Endothelial cell (in vitro differentiated cells): ENCODE data around the gene ACTR1A. TPM values are rescaled to one million over a fixed set of nuclear protein-coding genes. Genes with fewer than 3 reads are reported as not detected.

Experiments
- DNase-seq: peaks from one replicate; pipeline ENCODE4 v3.0.0; 2021; ENCODE audit warnings: low spot score
- H3K27ac Mint-ChIP-seq: one replicate; pipeline ENCODE4 v1.8.0; 2021; ENCODE audit warnings: mixed read lengths, inconsistent platforms; ENCODE audit not compliant: unreplicated experiment
- H3K27me3 Mint-ChIP-seq: one replicate; pipeline ENCODE4 v1.8.0; 2021; ENCODE audit warnings: mild to moderate bottlenecking, moderate library complexity, mixed read lengths, inconsistent platforms; ENCODE audit not compliant: unreplicated experiment
- H3K36me3 Mint-ChIP-seq: one replicate; pipeline ENCODE4 v1.8.0; 2021; ENCODE audit warnings: mild to moderate bottlenecking, low read depth, mixed read lengths, inconsistent platforms; ENCODE audit not compliant: unreplicated experiment
- H3K4me1 Mint-ChIP-seq: one replicate; pipeline ENCODE4 v1.8.0; 2021; ENCODE audit warnings: mild to moderate bottlenecking, mixed read lengths, inconsistent platforms; ENCODE audit not compliant: unreplicated experiment
- H3K4me3 Mint-ChIP-seq: one replicate; pipeline ENCODE4 v1.8.0; 2021; ENCODE audit warnings: mild to moderate bottlenecking, mixed read lengths, inconsistent platforms; ENCODE audit not compliant: unreplicated experiment
- H3K9me3 Mint-ChIP-seq: one replicate; pipeline ENCODE4 v1.8.0; 2021; ENCODE audit warnings: mixed read lengths, inconsistent platforms; ENCODE audit not compliant: unreplicated experiment
- microRNA-seq: library from miRNA; unstranded; fragments of <30 nt; microRNA quantifications from one replicate; pipeline ENCODE4, GENCODE V29; 2020; ENCODE audit not compliant: unreplicated experiment
- total RNA-seq: library from RNA; stranded (reverse); fragmentation: NEBNext Ultra II Directional; extraction: Animal tissue kit (Norgen Biotek cat#: 25700); gene quantifications from one replicate; pipeline ENCODE4 v1.2.1, GENCODE V29; 2021; ENCODE audit not compliant: unreplicated experiment
- TF ChIP-seq, protein P1 (sequence below): fragments of 200-600 bp; sonication (generic); IDR thresholded peaks from one replicate; pipeline ENCODE4 v1.5.0; 2021; ENCODE audit warnings: antibody characterized with exemption; ENCODE audit not compliant: unreplicated experiment

The ACTR1A gene
- total RNA-seq, 1 donor from 2014 or later = 147 TPM

DNA sequence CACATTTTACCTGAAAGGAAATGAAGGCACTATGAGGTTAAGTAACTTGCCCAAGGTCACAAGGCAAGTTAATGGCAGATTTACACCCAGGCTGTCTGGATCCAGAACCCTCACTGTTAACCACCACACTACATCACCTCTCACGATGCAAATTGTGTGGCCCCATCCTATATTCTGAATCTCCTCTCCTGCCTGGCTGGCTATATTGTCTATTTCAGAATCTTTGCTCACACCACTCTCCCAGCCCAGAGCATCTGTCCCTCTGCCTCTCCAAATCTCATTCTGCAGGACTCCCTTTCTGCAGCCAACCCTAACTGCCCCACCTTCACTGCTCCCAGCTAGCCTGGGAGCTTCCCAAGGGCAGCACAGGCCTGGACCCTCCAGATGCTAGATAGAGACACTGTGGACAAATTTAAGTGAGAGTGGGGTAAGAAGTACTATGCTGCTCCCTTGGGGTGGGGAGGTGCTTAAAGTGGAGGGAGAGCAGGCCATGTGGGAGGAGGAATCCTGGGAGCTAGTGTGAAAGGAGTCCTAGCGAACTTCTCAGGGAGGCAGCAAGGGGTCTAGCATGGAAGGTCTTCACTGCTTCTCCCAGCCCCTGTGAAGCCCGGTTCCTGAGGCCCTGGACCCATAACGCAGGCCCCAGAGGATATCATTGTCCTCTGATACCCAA lies 70.9 kb downstream of the ACTR1A start:
- Mint-ChIP-seq H3K27me3 (peaks cover 10% of the 10 kb centered on the region), H3K4me1 (peaks cover 34% of the 10 kb centered on the region), H3K27ac (peak overlapping the region; percentile 57), H3K36me3 (no peaks in the 10 kb centered on the region), H3K9me3 (no peaks in the 10 kb centered on the region), H3K4me3 (peak overlapping the region; percentile 96)
- no peak for DNase-seq
- TF ChIP-seq, protein P1, sequence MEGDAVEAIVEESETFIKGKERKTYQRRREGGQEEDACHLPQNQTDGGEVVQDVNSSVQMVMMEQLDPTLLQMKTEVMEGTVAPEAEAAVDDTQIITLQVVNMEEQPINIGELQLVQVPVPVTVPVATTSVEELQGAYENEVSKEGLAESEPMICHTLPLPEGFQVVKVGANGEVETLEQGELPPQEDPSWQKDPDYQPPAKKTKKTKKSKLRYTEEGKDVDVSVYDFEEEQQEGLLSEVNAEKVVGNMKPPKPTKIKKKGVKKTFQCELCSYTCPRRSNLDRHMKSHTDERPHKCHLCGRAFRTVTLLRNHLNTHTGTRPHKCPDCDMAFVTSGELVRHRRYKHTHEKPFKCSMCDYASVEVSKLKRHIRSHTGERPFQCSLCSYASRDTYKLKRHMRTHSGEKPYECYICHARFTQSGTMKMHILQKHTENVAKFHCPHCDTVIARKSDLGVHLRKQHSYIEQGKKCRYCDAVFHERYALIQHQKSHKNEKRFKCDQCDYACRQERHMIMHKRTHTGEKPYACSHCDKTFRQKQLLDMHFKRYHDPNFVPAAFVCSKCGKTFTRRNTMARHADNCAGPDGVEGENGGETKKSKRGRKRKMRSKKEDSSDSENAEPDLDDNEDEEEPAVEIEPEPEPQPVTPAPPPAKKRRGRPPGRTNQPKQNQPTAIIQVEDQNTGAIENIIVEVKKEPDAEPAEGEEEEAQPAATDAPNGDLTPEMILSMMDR = no peak

DNA sequence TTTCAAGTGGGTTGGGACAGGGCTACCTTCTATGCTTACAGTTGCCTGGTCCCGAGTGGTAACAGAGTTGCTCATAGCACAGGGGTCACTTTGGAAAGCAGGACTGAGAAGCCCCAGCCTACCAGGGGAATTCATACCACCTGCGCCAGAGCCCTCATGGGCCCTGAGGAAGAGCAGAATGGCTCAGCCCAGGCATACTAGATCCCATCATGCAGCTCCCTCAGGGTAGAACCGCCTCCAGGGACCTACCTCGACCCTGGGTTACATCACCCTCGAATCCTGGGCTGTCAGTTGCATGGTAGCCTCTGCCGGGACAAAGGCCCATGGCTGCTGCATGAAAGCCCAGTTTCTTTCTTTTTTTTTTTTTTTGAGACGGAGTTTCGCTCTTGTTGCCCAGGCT lies 73.0 kb downstream of the ACTR1A start:
- H3K36me3 Mint-ChIP-seq = peaks cover 2% of the 10 kb centered on the region

More for the DNA sequence above, 73.0 kb downstream of the ACTR1A start:
- Mint-ChIP-seq H3K4me3 (no peak overlapping the region), H3K27ac (no peak overlapping the region), H3K9me3 (no peaks in the 10 kb centered on the region), H3K27me3 (peaks cover 8% of the 10 kb centered on the region), H3K4me1 (peaks cover 16% of the 10 kb centered on the region)
- TF ChIP-seq, protein P1 = no peak
- no peak for DNase-seq

Small RNA genes within 50 kb of the gene (microRNA-seq; reads per million reads assigned to microRNA genes)
- gene MIR146B = 1,186 reads per million, percentile 94 among the genes with 10 or more reads in this experiment

Other genes starting within 250 kb of the ACTR1A start
- gene NFKB2, start 107.0 kb downstream of the ACTR1A start, total RNA-seq = 14.2 TPM
- gene PSD, start 83.9 kb downstream of the ACTR1A start, total RNA-seq = 0.31 TPM
- 8.7 TPM for gene FBXL15, start 81.9 kb downstream of the ACTR1A start, total RNA-seq
- gene CUEDC2, start 70.1 kb downstream of the ACTR1A start, total RNA-seq = 72.9 TPM
- gene C10orf95, start 51.2 kb downstream of the ACTR1A start, total RNA-seq = 0.18 TPM
- 44.4 TPM for gene SUFU, start 1.3 kb upstream of the ACTR1A start, total RNA-seq
- 219 TPM for gene TRIM8, start 141.8 kb upstream of the ACTR1A start, total RNA-seq
- gene ARL3, start 211.7 kb upstream of the ACTR1A start, total RNA-seq = 9.0 TPM
- gene SFXN2, start 211.9 kb upstream of the ACTR1A start, total RNA-seq = 6.3 TPM
- 49.4 TPM for gene WBP1L, start 241.2 kb upstream of the ACTR1A start, total RNA-seq